IMR-90 (cell line): Measurements from ENCODE around the gene DEFB124. TPM values are rescaled to one million over a fixed set of nuclear protein-coding genes. Genes with fewer than 3 reads are reported as not detected.

Experiments
- polyA plus RNA-seq, 3 experiments: library from polyadenylated mRNA; depleted of rRNA; stranded (reverse); fragments of >200 nt; gene quantifications; 2 replicates each; pipeline ENCODE4 v1.2.3, GENCODE V29; 2012; ENCODE audit warnings: low replicate concordance in 1 of 3
- total RNA-seq: library from RNA; depleted of rRNA; stranded (reverse); fragments of >200 nt; gene quantifications from 2 replicates; pipeline ENCODE4 v1.2.3, GENCODE V29; 2012; rRNA removed

Gene DEFB124
- total and polyA plus RNA-seq, 2 of the 4 experiments (the other 2 are of a cell fraction), result not detected

Other genes with a start within 250 kb of the DEFB124 start
- not detected in 2 replicates for gene DEFB115, start 217.5 kb downstream of the DEFB124 start, total RNA-seq
- gene DEFB115, start 217.5 kb downstream of the DEFB124 start, polyA plus RNA-seq (2012; rRNA removed), result not detected in 2 replicates
- not detected in 2 replicates for gene DEFB116, start 166.5 kb downstream of the DEFB124 start, total RNA-seq
- gene DEFB116, start 166.5 kb downstream of the DEFB124 start, polyA plus RNA-seq (2012; rRNA removed), result not detected in 2 replicates
- not detected in 2 replicates for gene DEFB118, start 106.5 kb downstream of the DEFB124 start, total RNA-seq
- gene DEFB118, start 106.5 kb downstream of the DEFB124 start, polyA plus RNA-seq (2012; rRNA removed), result not detected in 2 replicates
- gene DEFB119, start 84.5 kb downstream of the DEFB124 start, total RNA-seq, result not detected in 2 replicates
- not detected in 2 replicates for gene DEFB119, start 84.5 kb downstream of the DEFB124 start, polyA plus RNA-seq (2012; rRNA removed)
- gene DEFB121, start 68.9 kb downstream of the DEFB124 start, total RNA-seq, result not detected in 2 replicates
- gene DEFB121, start 68.9 kb downstream of the DEFB124 start, polyA plus RNA-seq (2012; rRNA removed), result not detected in 2 replicates
- gene DEFB123, start 34.5 kb downstream of the DEFB124 start, total RNA-seq, result not detected in 2 replicates
- not detected in 2 replicates for gene DEFB123, start 34.5 kb downstream of the DEFB124 start, polyA plus RNA-seq (2012; rRNA removed)
- gene REM1, start 161 bp upstream of the DEFB124 start, total RNA-seq, result not detected in 2 replicates
- gene REM1, start 161 bp upstream of the DEFB124 start, polyA plus RNA-seq (2012; rRNA removed), result not detected in 2 replicates
- 46.7 and 53.2 TPM in 2 replicates for gene HM13, start 39.3 kb upstream of the DEFB124 start, total RNA-seq
- gene HM13, start 39.3 kb upstream of the DEFB124 start, polyA plus RNA-seq (2012; rRNA removed), result 203 and 207 TPM in 2 replicates
- gene ID1, start 130.2 kb upstream of the DEFB124 start, total RNA-seq, result 174 and 186 TPM in 2 replicates
- 148 and 156 TPM in 2 replicates for gene ID1, start 130.2 kb upstream of the DEFB124 start, polyA plus RNA-seq (2012; rRNA removed)
- gene COX4I2, start 162.8 kb upstream of the DEFB124 start, total RNA-seq, result not detected in 2 replicates
- gene COX4I2, start 162.8 kb upstream of the DEFB124 start, polyA plus RNA-seq (2012; rRNA removed), result not detected in 2 replicates
- 41.9 and 45.5 TPM in 2 replicates for gene BCL2L1, start 247.7 kb upstream of the DEFB124 start, total RNA-seq
- gene BCL2L1, start 247.7 kb upstream of the DEFB124 start, polyA plus RNA-seq (2012; rRNA removed), result 40.2 and 41.9 TPM in 2 replicates